Measurements from ENCODE around the gene TP53I11. TPM values are rescaled to one million over a fixed set of nuclear protein-coding genes. Genes with fewer than 3 reads are reported as not detected.

Gene TP53I11
- total RNA-seq, 4 donors from 2014 or later: 42.4 to 128 (median 47.2) TPM

- DNase-seq (ENCODE audit: low spot score in 2 of 2): no peak
- no peak for TF ChIP-seq POLR2A (IDR thresholded peaks at IDR 0.05)
- WGBS, 2 donors: 54 to 59% methylated on average over 8 of the region's 8 CpGs
- intact Hi-C loops (cut with DNase I; ENCODE audit: low total_unique reads): no loop called here
- H3K4me3 ChIP-seq (ENCODE audit: low read depth, poor library complexity, severe bottlenecking): no peak overlapping the region
Observed at GRCh38 chr11:44926036-44926435, 24.6 kb downstream of the TP53I11 start.

DNA sequence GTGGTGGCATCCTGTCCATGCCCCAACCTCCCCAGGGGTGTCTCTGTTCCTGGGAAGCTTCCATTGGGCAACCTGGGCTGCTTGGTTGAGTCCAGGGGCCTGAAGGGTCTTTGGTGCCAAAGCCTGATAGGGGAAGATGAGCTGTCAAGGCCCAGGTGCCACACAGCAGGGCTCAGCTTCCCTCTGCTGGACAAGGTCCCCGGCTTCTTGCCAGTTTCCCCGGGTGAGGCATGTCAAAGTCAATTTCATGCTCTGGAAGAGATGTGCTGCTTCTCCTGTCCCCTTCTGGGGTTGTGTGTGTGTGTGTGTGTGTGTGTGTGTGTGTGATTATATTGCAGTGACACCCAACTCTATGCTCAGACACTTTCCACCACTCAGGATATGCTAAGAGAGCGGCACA lies 26.9 kb downstream of the TP53I11 start:
- no peak for TF ChIP-seq POLR2A (IDR thresholded peaks at IDR 0.05)
- TF ChIP-seq, protein P1, sequence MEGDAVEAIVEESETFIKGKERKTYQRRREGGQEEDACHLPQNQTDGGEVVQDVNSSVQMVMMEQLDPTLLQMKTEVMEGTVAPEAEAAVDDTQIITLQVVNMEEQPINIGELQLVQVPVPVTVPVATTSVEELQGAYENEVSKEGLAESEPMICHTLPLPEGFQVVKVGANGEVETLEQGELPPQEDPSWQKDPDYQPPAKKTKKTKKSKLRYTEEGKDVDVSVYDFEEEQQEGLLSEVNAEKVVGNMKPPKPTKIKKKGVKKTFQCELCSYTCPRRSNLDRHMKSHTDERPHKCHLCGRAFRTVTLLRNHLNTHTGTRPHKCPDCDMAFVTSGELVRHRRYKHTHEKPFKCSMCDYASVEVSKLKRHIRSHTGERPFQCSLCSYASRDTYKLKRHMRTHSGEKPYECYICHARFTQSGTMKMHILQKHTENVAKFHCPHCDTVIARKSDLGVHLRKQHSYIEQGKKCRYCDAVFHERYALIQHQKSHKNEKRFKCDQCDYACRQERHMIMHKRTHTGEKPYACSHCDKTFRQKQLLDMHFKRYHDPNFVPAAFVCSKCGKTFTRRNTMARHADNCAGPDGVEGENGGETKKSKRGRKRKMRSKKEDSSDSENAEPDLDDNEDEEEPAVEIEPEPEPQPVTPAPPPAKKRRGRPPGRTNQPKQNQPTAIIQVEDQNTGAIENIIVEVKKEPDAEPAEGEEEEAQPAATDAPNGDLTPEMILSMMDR (IDR thresholded peaks at IDR 0.05): no peak

GRCh38 chr11:44923115-44923514 lies 27.6 kb downstream of the TP53I11 start:
- TF ChIP-seq POLR2A (IDR thresholded peaks at IDR 0.05): no peak
- TF ChIP-seq, protein P1 (IDR thresholded peaks at IDR 0.05): no peak
- intact Hi-C loops (cut with DNase I; ENCODE audit: low total_unique reads): no loop called here
- DNase-seq (ENCODE audit: low spot score in 2 of 2): no peak
- H3K4me3 ChIP-seq (ENCODE audit: low read depth, poor library complexity, severe bottlenecking): no peak overlapping the region
- 68% methylated on average over 7 of the region's 7 CpGs for WGBS, 2 donors

More for the DNA sequence above, 26.9 kb downstream of the TP53I11 start:
- no peak for DNase-seq (ENCODE audit: low spot score in 2 of 2)
- no peak overlapping the region for H3K4me3 ChIP-seq (ENCODE audit: low read depth, poor library complexity, severe bottlenecking)
- WGBS, 2 donors: 84 to 92% methylated on average over 3 of the region's 3 CpGs
- intact Hi-C loops (cut with DNase I; ENCODE audit: low total_unique reads): no loop called here

DNA sequence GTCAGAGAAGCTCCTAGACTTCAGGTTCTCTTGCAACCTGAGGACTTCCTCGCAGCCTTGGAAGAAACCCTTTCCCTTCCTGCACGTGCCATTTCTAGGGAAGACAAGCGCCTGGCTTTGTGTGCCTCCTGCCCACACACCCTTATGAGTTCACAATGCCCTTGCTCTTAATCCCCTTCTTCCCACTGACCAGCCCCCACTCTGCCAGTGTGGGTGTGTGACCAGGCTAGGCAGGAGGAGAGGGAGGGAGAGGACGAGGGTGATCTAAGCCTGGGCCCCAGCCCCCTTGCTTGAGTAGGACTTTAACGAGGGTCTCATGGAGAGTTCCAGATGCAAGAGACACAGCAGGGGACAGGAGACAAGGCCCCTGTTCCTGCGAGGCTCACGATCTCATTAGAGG lies 30.2 kb downstream of the TP53I11 start:
- TF ChIP-seq, protein P1 (IDR thresholded peaks at IDR 0.05): no peak
- no peak for TF ChIP-seq POLR2A (IDR thresholded peaks at IDR 0.05)
- WGBS, 2 donors: 80 to 85% methylated on average over 7 of the region's 7 CpGs
- intact Hi-C loops (cut with DNase I; ENCODE audit: low total_unique reads): no loop called here
- no peak for DNase-seq (ENCODE audit: low spot score in 2 of 2)
- H3K4me3 ChIP-seq (ENCODE audit: low read depth, poor library complexity, severe bottlenecking): no peak overlapping the region

- 96 to 97% methylated on average over 4 of the region's 4 CpGs for WGBS, 2 donors
- TF ChIP-seq POLR2A (IDR thresholded peaks at IDR 0.05): no peak
- TF ChIP-seq, protein P1 (IDR thresholded peaks at IDR 0.05): no peak
- intact Hi-C loops (cut with DNase I; ENCODE audit: low total_unique reads): loop anchor here (10.0 kb wide), 2 partner anchors 363 to 633 kb away; no protein-coding TSS in a partner anchor
- H3K4me3 ChIP-seq (ENCODE audit: low read depth, poor library complexity, severe bottlenecking): no peak overlapping the region
- no peak for DNase-seq (ENCODE audit: low spot score in 2 of 2)
Observed at GRCh38 chr11:44917741-44918140, 32.9 kb downstream of the TP53I11 start.

DNA sequence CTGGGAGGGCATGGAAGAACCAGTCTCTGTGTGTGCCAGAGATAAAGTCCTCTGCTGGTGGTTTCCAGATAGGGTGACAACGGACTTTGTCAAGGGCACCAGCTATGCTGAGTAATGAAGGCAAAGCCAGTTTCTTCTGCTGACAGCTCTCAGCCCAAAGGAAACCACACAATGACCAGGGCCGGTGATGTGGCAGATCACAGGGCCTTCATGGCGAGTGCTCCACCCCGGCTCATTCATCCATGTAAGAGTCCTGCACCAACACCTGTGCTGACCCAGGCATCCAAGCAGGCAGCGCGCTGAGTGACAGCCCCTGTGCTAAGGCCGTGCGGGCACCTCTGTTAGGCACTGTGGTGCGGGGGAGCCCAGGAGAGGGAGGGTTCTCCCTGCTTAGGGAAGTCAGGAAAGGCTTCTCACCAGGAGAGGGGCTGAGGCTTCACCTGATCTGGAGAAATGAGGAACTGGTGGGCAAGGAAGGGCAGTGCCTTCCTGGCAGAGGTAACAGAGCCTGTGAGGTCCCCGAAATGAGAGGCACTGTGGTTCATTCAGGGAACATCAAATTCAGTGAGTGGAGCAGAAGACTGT lies 33.8 kb downstream of the TP53I11 start:
- intact Hi-C loops (cut with DNase I; ENCODE audit: low total_unique reads): loop anchor here (10.0 kb wide), 2 partner anchors 362 to 632 kb away; no protein-coding TSS in a partner anchor
- no peak overlapping the region for H3K4me3 ChIP-seq (ENCODE audit: low read depth, poor library complexity, severe bottlenecking)
- no peak for TF ChIP-seq POLR2A (IDR thresholded peaks at IDR 0.05)
- TF ChIP-seq, protein P1 (IDR thresholded peaks at IDR 0.05): no peak
- no peak for DNase-seq (ENCODE audit: low spot score in 2 of 2)
- WGBS, 2 donors: 84% methylated on average over 5 to 10 of the region's 10 CpGs

Data from lower leg skin (tissue), 4 donors.